Measurements from ENCODE around the gene DHDH. TPM values are rescaled to one million over a fixed set of nuclear protein-coding genes. Genes with fewer than 3 reads are reported as not detected.
A peak's percentile ranks its signal among the peaks of the same experiment; 100 is the strongest.

Gene DHDH
- total and polyA plus RNA-seq, 2 of the 13 experiments (the other 11 are each of a cell fraction or from before 2014, with no cell fraction given) = 0.13 to 0.91 TPM

- TF ChIP-seq NCOR1 (IDR thresholded peaks at IDR 0.05; ENCODE audit: borderline replicate concordance, low read length) = peak; percentile 88; the same call in 1 of the 2 replicates
- TF ChIP-seq, protein P1, sequence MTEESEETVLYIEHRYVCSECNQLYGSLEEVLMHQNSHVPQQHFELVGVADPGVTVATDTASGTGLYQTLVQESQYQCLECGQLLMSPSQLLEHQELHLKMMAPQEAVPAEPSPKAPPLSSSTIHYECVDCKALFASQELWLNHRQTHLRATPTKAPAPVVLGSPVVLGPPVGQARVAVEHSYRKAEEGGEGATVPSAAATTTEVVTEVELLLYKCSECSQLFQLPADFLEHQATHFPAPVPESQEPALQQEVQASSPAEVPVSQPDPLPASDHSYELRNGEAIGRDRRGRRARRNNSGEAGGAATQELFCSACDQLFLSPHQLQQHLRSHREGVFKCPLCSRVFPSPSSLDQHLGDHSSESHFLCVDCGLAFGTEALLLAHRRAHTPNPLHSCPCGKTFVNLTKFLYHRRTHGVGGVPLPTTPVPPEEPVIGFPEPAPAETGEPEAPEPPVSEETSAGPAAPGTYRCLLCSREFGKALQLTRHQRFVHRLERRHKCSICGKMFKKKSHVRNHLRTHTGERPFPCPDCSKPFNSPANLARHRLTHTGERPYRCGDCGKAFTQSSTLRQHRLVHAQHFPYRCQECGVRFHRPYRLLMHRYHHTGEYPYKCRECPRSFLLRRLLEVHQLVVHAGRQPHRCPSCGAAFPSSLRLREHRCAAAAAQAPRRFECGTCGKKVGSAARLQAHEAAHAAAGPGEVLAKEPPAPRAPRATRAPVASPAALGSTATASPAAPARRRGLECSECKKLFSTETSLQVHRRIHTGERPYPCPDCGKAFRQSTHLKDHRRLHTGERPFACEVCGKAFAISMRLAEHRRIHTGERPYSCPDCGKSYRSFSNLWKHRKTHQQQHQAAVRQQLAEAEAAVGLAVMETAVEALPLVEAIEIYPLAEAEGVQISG (CRISPR knock-in tag; IDR thresholded peaks at IDR 0.05) = peak; percentile 72
- no peak for TF ChIP-seq ZNF10 (CRISPR knock-in tag; IDR thresholded peaks at IDR 0.05; ENCODE audit: borderline replicate concordance, low read depth)
- TF ChIP-seq CSRNP2 (CRISPR knock-in tag; conservative IDR thresholded peaks at IDR 0.05; ENCODE audit: low read depth) = no peak
- TF ChIP-seq ZNF414 (CRISPR knock-in tag; IDR thresholded peaks at IDR 0.05) = peak; percentile 19; the same call in 1 of the 2 replicates
- TF ChIP-seq TGIF2 (CRISPR knock-in tag; IDR thresholded peaks at IDR 0.05) = peak; percentile 43
- TF ChIP-seq JUN (CRISPR knock-in tag; IDR thresholded peaks at IDR 0.05) = peak; percentile 95; the same call in 1 of the 2 replicates
- TF ChIP-seq ZBTB25 (CRISPR knock-in tag; IDR thresholded peaks at IDR 0.05) = peak; percentile 80
- TF ChIP-seq, protein P2, sequence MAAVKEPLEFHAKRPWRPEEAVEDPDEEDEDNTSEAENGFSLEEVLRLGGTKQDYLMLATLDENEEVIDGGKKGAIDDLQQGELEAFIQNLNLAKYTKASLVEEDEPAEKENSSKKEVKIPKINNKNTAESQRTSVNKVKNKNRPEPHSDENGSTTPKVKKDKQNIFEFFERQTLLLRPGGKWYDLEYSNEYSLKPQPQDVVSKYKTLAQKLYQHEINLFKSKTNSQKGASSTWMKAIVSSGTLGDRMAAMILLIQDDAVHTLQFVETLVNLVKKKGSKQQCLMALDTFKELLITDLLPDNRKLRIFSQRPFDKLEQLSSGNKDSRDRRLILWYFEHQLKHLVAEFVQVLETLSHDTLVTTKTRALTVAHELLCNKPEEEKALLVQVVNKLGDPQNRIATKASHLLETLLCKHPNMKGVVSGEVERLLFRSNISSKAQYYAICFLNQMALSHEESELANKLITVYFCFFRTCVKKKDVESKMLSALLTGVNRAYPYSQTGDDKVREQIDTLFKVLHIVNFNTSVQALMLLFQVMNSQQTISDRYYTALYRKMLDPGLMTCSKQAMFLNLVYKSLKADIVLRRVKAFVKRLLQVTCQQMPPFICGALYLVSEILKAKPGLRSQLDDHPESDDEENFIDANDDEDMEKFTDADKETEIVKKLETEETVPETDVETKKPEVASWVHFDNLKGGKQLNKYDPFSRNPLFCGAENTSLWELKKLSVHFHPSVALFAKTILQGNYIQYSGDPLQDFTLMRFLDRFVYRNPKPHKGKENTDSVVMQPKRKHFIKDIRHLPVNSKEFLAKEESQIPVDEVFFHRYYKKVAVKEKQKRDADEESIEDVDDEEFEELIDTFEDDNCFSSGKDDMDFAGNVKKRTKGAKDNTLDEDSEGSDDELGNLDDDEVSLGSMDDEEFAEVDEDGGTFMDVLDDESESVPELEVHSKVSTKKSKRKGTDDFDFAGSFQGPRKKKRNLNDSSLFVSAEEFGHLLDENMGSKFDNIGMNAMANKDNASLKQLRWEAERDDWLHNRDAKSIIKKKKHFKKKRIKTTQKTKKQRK (IDR thresholded peaks at IDR 0.05; ENCODE audit: low read length) = no peak
- peak; percentile 7; the same call in 1 of the 2 replicates for TF ChIP-seq ZNF619 (CRISPR knock-in tag; IDR thresholded peaks at IDR 0.05)
- TF ChIP-seq, protein P3, sequence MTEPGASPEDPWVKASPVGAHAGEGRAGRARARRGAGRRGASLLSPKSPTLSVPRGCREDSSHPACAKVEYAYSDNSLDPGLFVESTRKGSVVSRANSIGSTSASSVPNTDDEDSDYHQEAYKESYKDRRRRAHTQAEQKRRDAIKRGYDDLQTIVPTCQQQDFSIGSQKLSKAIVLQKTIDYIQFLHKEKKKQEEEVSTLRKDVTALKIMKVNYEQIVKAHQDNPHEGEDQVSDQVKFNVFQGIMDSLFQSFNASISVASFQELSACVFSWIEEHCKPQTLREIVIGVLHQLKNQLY (CRISPR knock-in tag; IDR thresholded peaks at IDR 0.05) = 0 out of 2 replicates have a peak, but pooled peaks have one; percentile 11
- peak; percentile 36 to 41; a peak in 2 of 4 replicates for TF ChIP-seq NR2F1 (CRISPR knock-in tag; IDR thresholded peaks at IDR 0.05)
- TF ChIP-seq HNRNPL (IDR thresholded peaks at IDR 0.05; ENCODE audit: low read depth, low read length) = peak; percentile 82; the same call in 1 of the 2 replicates
Measured at GRCh38 chr19:48963371-48964204, 30.1 kb downstream of the DHDH start (continued).
